ENCODE results near the gene CCDC61.

Gene CCDC61

DNA sequence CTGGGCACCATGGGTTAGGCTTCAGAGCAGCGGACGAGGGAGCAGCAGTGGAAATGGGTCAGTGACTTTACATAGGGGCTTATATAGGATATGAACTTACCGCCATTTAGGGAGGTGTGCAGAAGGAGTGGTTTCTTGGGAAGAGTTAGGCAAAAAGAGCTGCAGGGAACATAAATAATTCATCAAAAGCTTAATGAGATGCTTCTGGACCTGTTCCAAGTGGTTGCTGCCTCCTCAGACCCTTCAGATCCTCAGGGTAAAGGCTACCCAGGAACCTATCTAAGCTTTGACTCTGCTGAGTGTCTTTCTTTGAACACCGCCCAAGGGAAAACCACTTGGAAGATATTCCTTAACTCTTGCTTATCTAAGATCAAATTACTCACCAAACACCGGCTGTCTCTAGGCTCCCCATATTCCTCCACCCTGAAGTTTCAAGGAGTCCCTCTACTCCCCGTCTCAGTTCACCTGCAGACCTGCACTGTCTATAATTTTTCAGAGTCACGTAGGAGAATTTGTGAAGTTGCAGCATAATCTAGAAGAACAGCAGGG lies 45.8 kb downstream of the CCDC61 start, which contains the start of gene IGFL4:
Gene IGFL4 (minus strand): TSS at position 51 of the 549 bp plus-strand sequence. CDS start 40 bp downstream, at position 11.
- no peak for DNase-seq

DNA sequence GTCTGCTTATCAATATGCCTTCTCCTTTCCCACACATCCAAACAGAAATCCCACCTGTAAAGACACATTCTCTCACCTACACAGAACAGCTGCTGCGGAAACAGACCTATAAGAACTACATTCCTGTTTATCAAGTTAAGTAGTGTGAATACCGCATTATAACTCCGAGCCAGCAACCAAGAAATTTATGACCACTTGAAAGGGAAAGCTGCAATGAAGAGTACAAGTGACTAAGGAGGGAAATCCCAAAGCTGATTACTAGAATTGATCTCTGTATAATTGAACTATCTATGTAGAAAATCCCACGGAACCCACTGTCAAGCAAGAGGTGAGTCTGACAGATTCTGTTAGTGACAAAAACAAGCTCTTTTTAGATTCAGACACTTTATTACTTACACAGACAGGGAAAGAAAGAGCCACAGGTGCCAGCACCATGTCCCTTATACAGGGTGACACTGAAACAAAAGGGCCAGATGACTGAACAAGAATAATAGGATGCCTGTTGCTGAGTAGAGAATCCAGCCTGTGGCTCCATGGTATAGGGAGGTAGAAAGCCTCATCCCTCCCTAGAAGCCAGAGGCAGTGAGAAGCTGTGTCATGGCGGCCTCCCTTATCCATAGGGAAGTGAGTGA lies 47.1 kb downstream of the CCDC61 start:
- Histone ChIP-seq H3K27me3 (ENCODE audit: insufficient read depth, low read depth, severe bottlenecking) (no peaks in the 10 kb centered on the region), H3K36me3 (no peaks in the 10 kb centered on the region), H3K4me3 (ENCODE audit: low read depth, low read length) (no peak overlapping the region), H3K27ac (no peak overlapping the region), H3K9me3 (ENCODE audit: severe bottlenecking) (peaks cover 4% of the 10 kb centered on the region)
- TF ChIP-seq, protein P1, sequence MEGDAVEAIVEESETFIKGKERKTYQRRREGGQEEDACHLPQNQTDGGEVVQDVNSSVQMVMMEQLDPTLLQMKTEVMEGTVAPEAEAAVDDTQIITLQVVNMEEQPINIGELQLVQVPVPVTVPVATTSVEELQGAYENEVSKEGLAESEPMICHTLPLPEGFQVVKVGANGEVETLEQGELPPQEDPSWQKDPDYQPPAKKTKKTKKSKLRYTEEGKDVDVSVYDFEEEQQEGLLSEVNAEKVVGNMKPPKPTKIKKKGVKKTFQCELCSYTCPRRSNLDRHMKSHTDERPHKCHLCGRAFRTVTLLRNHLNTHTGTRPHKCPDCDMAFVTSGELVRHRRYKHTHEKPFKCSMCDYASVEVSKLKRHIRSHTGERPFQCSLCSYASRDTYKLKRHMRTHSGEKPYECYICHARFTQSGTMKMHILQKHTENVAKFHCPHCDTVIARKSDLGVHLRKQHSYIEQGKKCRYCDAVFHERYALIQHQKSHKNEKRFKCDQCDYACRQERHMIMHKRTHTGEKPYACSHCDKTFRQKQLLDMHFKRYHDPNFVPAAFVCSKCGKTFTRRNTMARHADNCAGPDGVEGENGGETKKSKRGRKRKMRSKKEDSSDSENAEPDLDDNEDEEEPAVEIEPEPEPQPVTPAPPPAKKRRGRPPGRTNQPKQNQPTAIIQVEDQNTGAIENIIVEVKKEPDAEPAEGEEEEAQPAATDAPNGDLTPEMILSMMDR (IDR thresholded peaks at IDR 0.05; ENCODE audit: low read depth, low read length), result no peak
- DNase-seq, result no peak

More for the DNA sequence above, 45.8 kb downstream of the CCDC61 start, which contains the start of gene IGFL4:
- Histone ChIP-seq H3K27me3 (ENCODE audit: insufficient read depth, low read depth, severe bottlenecking) (no peaks in the 10 kb centered on the region), H3K36me3 (no peaks in the 10 kb centered on the region), H3K27ac (no peak within 1 kb of the TSS), H3K4me3 (ENCODE audit: low read depth, low read length) (no peak within 1 kb of the TSS), H3K9me3 (ENCODE audit: severe bottlenecking) (peaks cover 4% of the 10 kb centered on the region)
- TF ChIP-seq, protein P1 (IDR thresholded peaks at IDR 0.05; ENCODE audit: low read depth, low read length), result no peak

- Histone ChIP-seq H3K27ac (no peak overlapping the region), H3K36me3 (no peaks in the 10 kb centered on the region), H3K4me3 (ENCODE audit: low read depth, low read length) (no peak overlapping the region), H3K27me3 (ENCODE audit: insufficient read depth, low read depth, severe bottlenecking) (no peaks in the 10 kb centered on the region), H3K9me3 (ENCODE audit: severe bottlenecking) (peaks cover 4% of the 10 kb centered on the region)
- TF ChIP-seq, protein P1 (IDR thresholded peaks at IDR 0.05; ENCODE audit: low read depth, low read length), result no peak
- DNase-seq, result no peak
Measured at GRCh38 chr19:46043519-46043918, 48.3 kb downstream of the CCDC61 start.

- DNase-seq, result no peak
- no peaks in the 10 kb centered on the region for H3K9me3 ChIP-seq (ENCODE audit: severe bottlenecking)
- H3K36me3 ChIP-seq, result no peaks in the 10 kb centered on the region
- no peak overlapping the region for H3K4me3 ChIP-seq (ENCODE audit: low read depth, low read length)
- TF ChIP-seq, protein P1 (IDR thresholded peaks at IDR 0.05; ENCODE audit: low read depth, low read length), result no peak
- H3K27ac ChIP-seq, result no peak overlapping the region
- H3K27me3 ChIP-seq (ENCODE audit: insufficient read depth, low read depth, severe bottlenecking), result no peaks in the 10 kb centered on the region
Measured at GRCh38 chr19:46049597-46049996, 54.3 kb downstream of the CCDC61 start.

DNA sequence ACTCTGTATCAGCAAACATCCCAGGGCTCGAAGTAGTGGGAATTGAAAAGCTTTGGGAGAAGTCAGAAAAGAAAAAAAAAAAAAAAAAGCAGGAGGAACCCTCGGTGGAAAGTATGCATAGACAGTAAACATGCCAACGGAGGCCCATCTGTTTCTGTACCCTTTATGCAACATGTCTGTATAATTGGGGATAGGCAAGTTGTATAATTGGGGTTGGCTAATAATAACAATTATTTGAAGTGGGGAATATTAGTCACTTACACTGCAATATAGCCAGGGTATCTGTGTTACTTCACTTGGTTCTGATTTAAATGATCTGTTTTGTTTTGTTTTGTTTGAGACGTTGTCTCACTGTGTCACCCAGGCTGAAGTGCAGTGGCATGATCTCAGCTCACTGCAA lies 57.6 kb downstream of the CCDC61 start:
- Histone ChIP-seq H3K36me3 (no peaks in the 10 kb centered on the region), H3K4me3 (ENCODE audit: low read depth, low read length) (no peak overlapping the region), H3K27me3 (ENCODE audit: insufficient read depth, low read depth, severe bottlenecking) (no peaks in the 10 kb centered on the region), H3K9me3 (ENCODE audit: severe bottlenecking) (no peaks in the 10 kb centered on the region), H3K27ac (no peak overlapping the region)
- no peak for DNase-seq
- TF ChIP-seq, protein P1 (IDR thresholded peaks at IDR 0.05; ENCODE audit: low read depth, low read length), result no peak

Data from WERI-Rb-1 (cell line).